Activated B cell treated with CpG ODN at 0.5 μM for 24 hours (primary cell): ENCODE results near the gene VWA7. TPM values are rescaled to one million over a fixed set of nuclear protein-coding genes. Genes with fewer than 3 reads are reported as not detected.

Source experiments
- ATAC-seq: fragments of 200-7000 bp; cut with Tn5 transposase; one replicate; pipeline ENCODE4 v1.10.0; 2021; ENCODE audit warnings: low read depth, mild to moderate bottlenecking, moderate library complexity
- CTCF ChIA-PET: fragments of 350-600 bp; sonication (Branson Sonifier 250); formaldehyde crosslinking; loops from one replicate; lab custom pipeline; 2021; ENCODE audit warnings: antibody characterized with exemption; lab: Charles Lee
- POLR2A ChIA-PET: fragments of 350-600 bp; sonication (Branson Sonifier 250); formaldehyde crosslinking; loops from one replicate; lab custom pipeline; 2021; ENCODE audit warnings: antibody characterized with exemption; lab: Charles Lee
- DNase-seq: peaks from one replicate; pipeline ENCODE4 v3.0.0; 2022
- H3K27ac Mint-ChIP-seq: one replicate; pipeline ENCODE4 v1.8.0; 2020; ENCODE audit warnings: mixed read lengths
- H3K27me3 Mint-ChIP-seq: one replicate; pipeline ENCODE4 v1.8.0; 2021; ENCODE audit warnings: mixed read lengths
- H3K36me3 Mint-ChIP-seq: one replicate; pipeline ENCODE4 v1.8.0; 2021; ENCODE audit warnings: low read depth, mixed read lengths
- H3K4me1 Mint-ChIP-seq: one replicate; pipeline ENCODE4 v1.8.0; 2021; ENCODE audit warnings: mixed read lengths
- H3K4me3 Mint-ChIP-seq: one replicate; pipeline ENCODE4 v1.8.0; 2020; ENCODE audit warnings: mild to moderate bottlenecking, mixed read lengths
- H3K9me3 Mint-ChIP-seq: one replicate; pipeline ENCODE4 v1.8.0; 2020; ENCODE audit warnings: mixed read lengths
- intact Hi-C: fragments of 100-400 bp; cut with micrococcal nuclease; formaldehyde crosslinking; loops from one replicate; pipeline ENCODE4 v1.15.1; 2024
- total RNA-seq: library from RNA; stranded (reverse); gene quantifications from 2 replicates; pipeline ENCODE4 v1.2.3, GENCODE V29; 2022
- TF ChIP-seq, protein P1 (sequence below): fragments of 200-600 bp; IDR thresholded peaks from one replicate; pipeline ENCODE4 v1.8.0; 2022; ENCODE audit warnings: antibody characterized with exemption, mild to moderate bottlenecking

The VWA7 gene
- total RNA-seq, 1 donor from 2014 or later = 2.9 TPM

DNA sequence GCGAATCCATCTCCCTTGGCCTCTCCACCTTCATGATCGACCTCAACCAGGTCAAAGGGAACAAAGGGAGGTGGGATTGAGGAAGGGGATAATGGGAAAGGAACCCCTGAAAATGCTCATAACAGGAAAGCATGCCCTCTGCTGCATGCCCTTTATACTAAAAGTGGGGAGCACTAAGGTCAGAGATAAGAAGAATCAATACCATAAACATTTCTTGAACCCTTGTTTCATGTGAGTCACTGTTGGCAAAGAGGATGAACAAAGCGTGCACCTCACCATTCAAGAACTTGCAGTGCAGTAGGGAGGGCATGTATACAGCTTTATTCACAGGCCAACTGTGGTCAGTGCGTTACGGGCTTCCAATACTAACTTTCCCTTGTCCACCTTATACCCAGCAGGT, 16.3 kb downstream of the VWA7 start:
- DNase-seq (no peak), ATAC-seq (no peak)
- intact Hi-C loops = no loop called here
- Mint-ChIP-seq H3K4me3 (no peak overlapping the region), H3K4me1 (no peaks in the 10 kb centered on the region), H3K27me3 (no peaks in the 10 kb centered on the region), H3K9me3 (no peaks in the 10 kb centered on the region), H3K36me3 (peaks cover 33% of the 10 kb centered on the region), H3K27ac (no peak overlapping the region)
- ChIA-PET CTCF (interaction anchor here (1.1 kb wide), 1 partner anchor 9 kb away, joined by 3 read pairs; no protein-coding TSS in a partner anchor), POLR2A (no interaction called here)
- TF ChIP-seq, protein P1, sequence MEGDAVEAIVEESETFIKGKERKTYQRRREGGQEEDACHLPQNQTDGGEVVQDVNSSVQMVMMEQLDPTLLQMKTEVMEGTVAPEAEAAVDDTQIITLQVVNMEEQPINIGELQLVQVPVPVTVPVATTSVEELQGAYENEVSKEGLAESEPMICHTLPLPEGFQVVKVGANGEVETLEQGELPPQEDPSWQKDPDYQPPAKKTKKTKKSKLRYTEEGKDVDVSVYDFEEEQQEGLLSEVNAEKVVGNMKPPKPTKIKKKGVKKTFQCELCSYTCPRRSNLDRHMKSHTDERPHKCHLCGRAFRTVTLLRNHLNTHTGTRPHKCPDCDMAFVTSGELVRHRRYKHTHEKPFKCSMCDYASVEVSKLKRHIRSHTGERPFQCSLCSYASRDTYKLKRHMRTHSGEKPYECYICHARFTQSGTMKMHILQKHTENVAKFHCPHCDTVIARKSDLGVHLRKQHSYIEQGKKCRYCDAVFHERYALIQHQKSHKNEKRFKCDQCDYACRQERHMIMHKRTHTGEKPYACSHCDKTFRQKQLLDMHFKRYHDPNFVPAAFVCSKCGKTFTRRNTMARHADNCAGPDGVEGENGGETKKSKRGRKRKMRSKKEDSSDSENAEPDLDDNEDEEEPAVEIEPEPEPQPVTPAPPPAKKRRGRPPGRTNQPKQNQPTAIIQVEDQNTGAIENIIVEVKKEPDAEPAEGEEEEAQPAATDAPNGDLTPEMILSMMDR = no peak

DNA sequence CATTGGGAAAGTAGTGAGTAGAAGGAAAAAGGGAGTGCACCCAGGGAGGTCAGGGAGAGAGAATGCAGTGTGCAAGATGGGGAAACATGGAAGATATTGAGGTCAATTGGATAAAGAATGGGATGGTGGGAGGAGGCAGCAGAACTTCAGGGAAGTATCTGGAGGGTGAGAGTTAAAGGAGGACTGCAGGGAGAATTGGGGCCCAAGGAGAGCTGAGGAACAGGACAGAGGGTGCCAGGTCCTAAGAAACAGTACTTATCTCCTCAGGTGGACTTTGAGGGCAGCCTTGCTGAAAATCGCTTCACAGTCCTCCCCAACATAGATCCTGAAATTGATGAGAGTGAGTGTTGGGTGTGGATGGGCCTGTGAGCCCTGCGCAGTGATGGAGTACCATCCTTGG, 18.8 kb downstream of the VWA7 start:
- no peaks in the 10 kb centered on the region for H3K4me1 Mint-ChIP-seq
- no peaks in the 10 kb centered on the region for H3K9me3 Mint-ChIP-seq
- ATAC-seq = no peak
- intact Hi-C loops = no loop called here
- POLR2A ChIA-PET = no interaction called here
- peaks cover 25% of the 10 kb centered on the region for H3K36me3 Mint-ChIP-seq
- H3K27me3 Mint-ChIP-seq = no peaks in the 10 kb centered on the region
- CTCF ChIA-PET = no interaction called here
- TF ChIP-seq, protein P1 = no peak
- DNase-seq = no peak
- no peak overlapping the region for H3K27ac Mint-ChIP-seq
- H3K4me3 Mint-ChIP-seq = no peak overlapping the region

DNA sequence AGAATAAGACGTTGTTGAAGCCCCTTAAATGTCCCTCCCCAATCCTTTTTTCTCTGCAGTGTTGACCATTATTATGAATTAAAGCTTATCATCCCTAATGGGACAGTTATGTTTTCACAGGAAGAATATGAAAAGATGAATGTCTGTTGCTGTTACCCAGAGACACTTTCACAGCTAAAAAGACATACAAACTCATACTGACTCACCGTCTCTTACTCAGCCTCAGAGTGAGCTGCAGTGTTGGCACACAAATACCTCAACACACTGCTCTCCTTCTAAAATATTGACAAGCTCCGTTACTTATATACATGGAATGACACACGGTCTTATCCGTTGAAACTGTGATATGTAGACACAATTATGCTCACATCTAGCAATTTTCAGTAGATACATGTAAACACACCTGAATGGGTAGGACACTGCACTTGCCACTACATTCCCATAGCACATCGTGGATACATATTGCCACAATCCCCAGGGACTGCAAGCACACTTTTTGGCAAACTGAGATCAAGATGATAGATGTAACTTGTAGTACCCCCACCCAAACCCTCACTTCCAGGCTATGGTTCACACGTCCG, 24.3 kb downstream of the VWA7 start:
- Mint-ChIP-seq H3K27ac (no peak overlapping the region), H3K4me3 (no peak overlapping the region), H3K4me1 (no peaks in the 10 kb centered on the region), H3K27me3 (no peaks in the 10 kb centered on the region), H3K9me3 (no peaks in the 10 kb centered on the region), H3K36me3 (peaks cover 7% of the 10 kb centered on the region)
- intact Hi-C loops = no loop called here
- DNase-seq (no peak), ATAC-seq (no peak)
- ChIA-PET CTCF (no interaction called here), POLR2A (interaction anchor here (0.6 kb wide), 1 partner anchor 63 kb away, joined by 6 read pairs; no protein-coding TSS in a partner anchor)
- TF ChIP-seq, protein P1 = no peak

DNA sequence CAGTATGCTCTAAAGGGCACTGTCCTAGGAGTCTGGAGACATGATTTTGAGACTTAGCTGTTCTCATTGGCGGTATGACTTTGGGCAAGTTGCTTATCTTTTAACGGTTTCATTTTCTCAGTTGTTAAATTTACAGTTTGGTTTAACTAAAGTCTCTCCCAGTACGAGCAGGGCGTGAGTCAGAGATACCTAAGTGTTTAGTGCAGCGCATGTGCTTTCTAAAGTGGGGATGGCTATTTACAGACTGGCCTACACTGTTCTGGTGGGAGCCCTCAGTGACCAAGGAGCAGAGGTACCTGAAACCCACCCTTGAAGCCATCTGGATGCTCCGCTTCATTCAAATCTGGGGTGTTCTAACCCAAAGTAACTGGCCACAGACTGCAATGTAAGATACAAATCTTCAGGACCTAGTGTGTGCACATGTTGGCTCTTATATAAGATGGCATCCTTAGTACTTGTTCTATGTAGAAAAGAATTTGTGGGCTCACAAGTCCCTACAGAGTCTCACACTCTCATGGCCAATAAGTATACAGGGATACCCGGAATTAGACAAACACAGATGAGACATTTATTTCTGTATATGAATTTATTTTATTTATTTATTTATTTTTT, 26.6 kb downstream of the VWA7 start:
- Mint-ChIP-seq H3K9me3 (no peaks in the 10 kb centered on the region), H3K36me3 (peaks cover 12% of the 10 kb centered on the region), H3K4me3 (no peak overlapping the region), H3K27ac (no peak overlapping the region), H3K27me3 (no peaks in the 10 kb centered on the region), H3K4me1 (no peaks in the 10 kb centered on the region)
- intact Hi-C loops = no loop called here
- ChIA-PET POLR2A (interaction anchor here (0.6 to 1.1 kb wide), 3 partner anchors 11 to 85 kb away, joined by 3 to 4 read pairs (median 3); partner anchors contain the start of gene MSH5), CTCF (interaction anchor here (1.1 kb wide), 1 partner anchor 19 kb away, joined by 3 read pairs; no protein-coding TSS in a partner anchor)
- TF ChIP-seq, protein P1 = no peak
- DNase-seq = no peak
- no peak for ATAC-seq

DNA sequence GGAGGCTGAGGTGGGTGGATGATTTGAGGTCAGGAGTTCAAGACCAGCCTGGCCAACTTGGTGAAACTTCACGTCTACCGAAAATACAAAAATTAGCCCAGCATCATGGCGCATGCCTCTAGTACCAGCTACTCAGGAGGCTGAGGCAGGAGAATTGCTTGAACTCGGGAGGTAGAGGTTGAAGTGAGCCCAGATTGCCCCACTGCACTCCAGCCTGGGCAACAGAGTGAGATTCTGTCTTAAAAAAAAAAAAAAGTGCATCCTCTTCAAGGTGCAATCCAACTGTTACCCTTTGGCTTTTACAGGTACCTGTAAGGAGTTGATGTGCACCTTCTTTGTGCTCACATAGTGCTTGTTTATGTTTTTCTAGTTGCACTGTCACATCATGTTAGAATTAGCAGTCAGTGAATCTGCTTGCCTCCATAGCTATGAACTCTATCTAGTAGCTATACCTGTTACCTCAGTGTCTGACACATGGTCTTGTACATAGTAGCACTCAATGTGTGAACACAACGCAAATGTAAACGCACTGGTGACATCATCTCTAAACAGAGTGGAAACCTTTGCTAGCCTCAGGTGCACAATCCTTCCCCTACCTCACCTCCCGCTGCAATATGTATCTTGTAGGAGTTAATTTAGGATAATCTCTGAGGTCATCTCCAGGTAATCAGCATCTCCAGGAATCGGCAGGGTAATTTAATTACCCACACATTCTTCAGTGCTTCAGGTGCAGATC, 27.7 kb downstream of the VWA7 start:
- H3K36me3 Mint-ChIP-seq = peaks cover 13% of the 10 kb centered on the region
- H3K27ac Mint-ChIP-seq = no peak overlapping the region
- CTCF ChIA-PET = interaction anchor here (1.1 kb wide), 1 partner anchor 21 kb away, joined by 4 read pairs; no protein-coding TSS in a partner anchor
- H3K4me1 Mint-ChIP-seq = no peaks in the 10 kb centered on the region
- TF ChIP-seq, protein P1 = no peak
- no peak overlapping the region for H3K4me3 Mint-ChIP-seq
- ATAC-seq = no peak
- H3K27me3 Mint-ChIP-seq = no peaks in the 10 kb centered on the region
- no peaks in the 10 kb centered on the region for H3K9me3 Mint-ChIP-seq
- DNase-seq = no peak
- POLR2A ChIA-PET = interaction anchor here (0.5 to 1.1 kb wide), 5 partner anchors 10 to 102 kb away, joined by 3 to 11 read pairs (median 4); partner anchors contain the start of gene MSH5
- intact Hi-C loops = no loop called here
